Measurements from ENCODE around the gene NNAT.
A peak's percentile ranks its signal among the peaks of the same experiment; 100 is the strongest.

The NNAT gene

GRCh38 chr20:37562695-37563480 lies 41.8 kb downstream of the NNAT start:
- H3K27me3 ChIP-seq (ENCODE audit: insufficient read depth, low read depth, severe bottlenecking), result no peaks in the 10 kb centered on the region
- H3K36me3 ChIP-seq, result no peaks in the 10 kb centered on the region
- no peak for DNase-seq
- H3K4me3 ChIP-seq (ENCODE audit: low read depth, low read length), result no peak overlapping the region
- H3K9me3 ChIP-seq (ENCODE audit: severe bottlenecking), result no peaks in the 10 kb centered on the region
- no peak for TF ChIP-seq CTCF (IDR thresholded peaks at IDR 0.05; ENCODE audit: low read depth, low read length)
- H3K27ac ChIP-seq, result no peak overlapping the region

- DNase-seq, result no peak
- Histone ChIP-seq H3K27me3 (ENCODE audit: insufficient read depth, low read depth, severe bottlenecking) (no peaks in the 10 kb centered on the region), H3K36me3 (no peaks in the 10 kb centered on the region), H3K9me3 (ENCODE audit: severe bottlenecking) (no peaks in the 10 kb centered on the region), H3K27ac (peak overlapping the region; percentile 28), H3K4me3 (ENCODE audit: low read depth, low read length) (peak overlapping the region; percentile 6; the same call in 1 of the 2 replicates)
- no peak for TF ChIP-seq CTCF (IDR thresholded peaks at IDR 0.05; ENCODE audit: low read depth, low read length)
Observed at GRCh38 chr20:37564016-37564387, 43.0 kb downstream of the NNAT start.

GRCh38 chr20:37564388-37565133 lies 43.5 kb downstream of the NNAT start:
- Histone ChIP-seq H3K36me3 (no peaks in the 10 kb centered on the region), H3K27ac (peak overlapping the region; percentile 28), H3K9me3 (ENCODE audit: severe bottlenecking) (no peaks in the 10 kb centered on the region), H3K27me3 (ENCODE audit: insufficient read depth, low read depth, severe bottlenecking) (no peaks in the 10 kb centered on the region), H3K4me3 (ENCODE audit: low read depth, low read length) (peak overlapping the region; percentile 6; the same call in 1 of the 2 replicates)
- peak; percentile 93 for TF ChIP-seq CTCF (IDR thresholded peaks at IDR 0.05; ENCODE audit: low read depth, low read length)
- peak; percentile 69 for DNase-seq

GRCh38 chr20:37565134-37565811 lies 44.2 kb downstream of the NNAT start:
- H3K27ac ChIP-seq, result peak overlapping the region; percentile 63
- no peaks in the 10 kb centered on the region for H3K27me3 ChIP-seq (ENCODE audit: insufficient read depth, low read depth, severe bottlenecking)
- no peaks in the 10 kb centered on the region for H3K36me3 ChIP-seq
- no peaks in the 10 kb centered on the region for H3K9me3 ChIP-seq (ENCODE audit: severe bottlenecking)
- TF ChIP-seq CTCF (IDR thresholded peaks at IDR 0.05; ENCODE audit: low read depth, low read length), result no peak
- peak overlapping the region; percentile 7; the same call in 1 of the 2 replicates for H3K4me3 ChIP-seq (ENCODE audit: low read depth, low read length)
- peak; percentile 79 for DNase-seq

- no peak for DNase-seq
- Histone ChIP-seq H3K27me3 (ENCODE audit: insufficient read depth, low read depth, severe bottlenecking) (no peaks in the 10 kb centered on the region), H3K4me3 (ENCODE audit: low read depth, low read length) (no peak overlapping the region), H3K36me3 (no peaks in the 10 kb centered on the region), H3K9me3 (ENCODE audit: severe bottlenecking) (no peaks in the 10 kb centered on the region), H3K27ac (peak overlapping the region; percentile 63)
- no peak for TF ChIP-seq CTCF (IDR thresholded peaks at IDR 0.05; ENCODE audit: low read depth, low read length)
Observed at GRCh38 chr20:37566590-37567330, 45.7 kb downstream of the NNAT start.

All from WERI-Rb-1 (cell line).